Activated T-cell treated with anti-CD3 and anti-CD28 coated beads, Interleukin-2, amount 50 U/mL, for 24 hours (primary cell): Measurements from ENCODE around the gene MISP.

Experiments
- DNase-seq: peaks from one replicate; pipeline ENCODE4 v3.0.0-alpha.2; 2020
- H3K27ac Mint-ChIP-seq: 2 replicates; pipeline ENCODE4 v1.8.0; 2020; ENCODE audit warnings: mild to moderate bottlenecking, mixed read lengths
- H3K27me3 Mint-ChIP-seq: 2 replicates; pipeline ENCODE4 v1.8.0; 2020; ENCODE audit warnings: mixed read lengths
- H3K36me3 Mint-ChIP-seq: 2 replicates; pipeline ENCODE4 v1.8.0; 2020; ENCODE audit warnings: low read depth, mixed read lengths
- H3K4me1 Mint-ChIP-seq: 2 replicates; pipeline ENCODE4 v1.8.0; 2020; ENCODE audit warnings: low read depth, mixed read lengths
- H3K4me3 Mint-ChIP-seq: 2 replicates; pipeline ENCODE4 v1.8.0; 2020; ENCODE audit warnings: mild to moderate bottlenecking, moderate library complexity, mixed read lengths
- H3K9me3 Mint-ChIP-seq: 2 replicates; pipeline ENCODE4 v1.8.0; 2020; ENCODE audit warnings: mixed read lengths

Gene MISP

GRCh38 chr19:800360-801029 lies 49.6 kb downstream of the MISP start:
- DNase-seq, result no peak
- H3K4me1 Mint-ChIP-seq, result peaks cover 50% of the 10 kb centered on the region
- no peaks in the 10 kb centered on the region for H3K27me3 Mint-ChIP-seq
- H3K4me3 Mint-ChIP-seq, result peak overlapping the region; percentile 90
- H3K27ac Mint-ChIP-seq, result peak overlapping the region; percentile 95
- no peaks in the 10 kb centered on the region for H3K9me3 Mint-ChIP-seq
- H3K36me3 Mint-ChIP-seq, result peaks cover 71% of the 10 kb centered on the region

GRCh38 chr19:801030-801860 lies 50.3 kb downstream of the MISP start:
- H3K27ac Mint-ChIP-seq, result peak overlapping the region; percentile 95
- peak overlapping the region; percentile 90 for H3K4me3 Mint-ChIP-seq
- H3K36me3 Mint-ChIP-seq, result peaks cover 73% of the 10 kb centered on the region
- DNase-seq, result peak; percentile 58
- H3K9me3 Mint-ChIP-seq, result no peaks in the 10 kb centered on the region
- H3K27me3 Mint-ChIP-seq, result no peaks in the 10 kb centered on the region
- H3K4me1 Mint-ChIP-seq, result peaks cover 50% of the 10 kb centered on the region

GRCh38 chr19:801861-802497 lies 51.1 kb downstream of the MISP start:
- peak overlapping the region; percentile 95 for H3K27ac Mint-ChIP-seq
- no peak for DNase-seq
- peak overlapping the region; percentile 90 for H3K4me3 Mint-ChIP-seq
- no peaks in the 10 kb centered on the region for H3K9me3 Mint-ChIP-seq
- peaks cover 46% of the 10 kb centered on the region for H3K4me1 Mint-ChIP-seq
- peaks cover 78% of the 10 kb centered on the region for H3K36me3 Mint-ChIP-seq
- no peaks in the 10 kb centered on the region for H3K27me3 Mint-ChIP-seq

GRCh38 chr19:802498-803098 lies 51.7 kb downstream of the MISP start:
- H3K27ac Mint-ChIP-seq, result peak overlapping the region; percentile 95
- DNase-seq, result no peak
- H3K9me3 Mint-ChIP-seq, result no peaks in the 10 kb centered on the region
- peak overlapping the region; percentile 90 for H3K4me3 Mint-ChIP-seq
- peaks cover 84% of the 10 kb centered on the region for H3K36me3 Mint-ChIP-seq
- peaks cover 46% of the 10 kb centered on the region for H3K4me1 Mint-ChIP-seq
- H3K27me3 Mint-ChIP-seq, result no peaks in the 10 kb centered on the region

- Mint-ChIP-seq H3K36me3 (peaks cover 89% of the 10 kb centered on the region), H3K4me1 (peaks cover 46% of the 10 kb centered on the region), H3K4me3 (peak overlapping the region; percentile 48), H3K9me3 (no peaks in the 10 kb centered on the region), H3K27me3 (no peaks in the 10 kb centered on the region), H3K27ac (peak overlapping the region; percentile 95)
- DNase-seq, result no peak
These were observed 52.2 kb downstream of the MISP start for GRCh38 chr19:803099-803561.

GRCh38 chr19:803686-804418 lies 52.9 kb downstream of the MISP start:
- Mint-ChIP-seq H3K4me3 (peak overlapping the region; percentile 48), H3K27me3 (no peaks in the 10 kb centered on the region), H3K4me1 (peaks cover 46% of the 10 kb centered on the region), H3K27ac (peak overlapping the region; percentile 95), H3K9me3 (no peaks in the 10 kb centered on the region), H3K36me3 (peaks cover 87% of the 10 kb centered on the region)
- no peak for DNase-seq

GRCh38 chr19:804419-805165 lies 53.7 kb downstream of the MISP start:
- H3K4me1 Mint-ChIP-seq, result peaks cover 42% of the 10 kb centered on the region
- no peaks in the 10 kb centered on the region for H3K9me3 Mint-ChIP-seq
- peaks cover 86% of the 10 kb centered on the region for H3K36me3 Mint-ChIP-seq
- DNase-seq, result no peak
- peak overlapping the region; percentile 95 for H3K27ac Mint-ChIP-seq
- no peak overlapping the region for H3K4me3 Mint-ChIP-seq
- H3K27me3 Mint-ChIP-seq, result no peaks in the 10 kb centered on the region

- no peak for DNase-seq
- Mint-ChIP-seq H3K36me3 (peaks cover 86% of the 10 kb centered on the region), H3K4me3 (peak overlapping the region; percentile 31), H3K4me1 (peaks cover 37% of the 10 kb centered on the region), H3K27ac (peak overlapping the region; percentile 81), H3K27me3 (no peaks in the 10 kb centered on the region), H3K9me3 (no peaks in the 10 kb centered on the region)
These were observed 54.2 kb downstream of the MISP start for GRCh38 chr19:805166-805551.

GRCh38 chr19:805600-806550 lies 55.0 kb downstream of the MISP start:
- Mint-ChIP-seq H3K36me3 (peaks cover 86% of the 10 kb centered on the region), H3K9me3 (no peaks in the 10 kb centered on the region), H3K4me1 (peaks cover 31% of the 10 kb centered on the region), H3K27ac (peak overlapping the region; percentile 81), H3K27me3 (no peaks in the 10 kb centered on the region), H3K4me3 (peak overlapping the region; percentile 31)
- no peak for DNase-seq

GRCh38 chr19:806815-807421 lies 56.0 kb downstream of the MISP start:
- peaks cover 83% of the 10 kb centered on the region for H3K36me3 Mint-ChIP-seq
- no peak for DNase-seq
- H3K27me3 Mint-ChIP-seq, result no peaks in the 10 kb centered on the region
- no peak overlapping the region for H3K4me3 Mint-ChIP-seq
- H3K27ac Mint-ChIP-seq, result peak overlapping the region; percentile 74
- H3K4me1 Mint-ChIP-seq, result peaks cover 21% of the 10 kb centered on the region
- no peaks in the 10 kb centered on the region for H3K9me3 Mint-ChIP-seq

- no peak overlapping the region for H3K4me3 Mint-ChIP-seq
- no peaks in the 10 kb centered on the region for H3K9me3 Mint-ChIP-seq
- DNase-seq, result no peak
- peaks cover 76% of the 10 kb centered on the region for H3K36me3 Mint-ChIP-seq
- no peaks in the 10 kb centered on the region for H3K27me3 Mint-ChIP-seq
- H3K27ac Mint-ChIP-seq, result peak overlapping the region; percentile 74
- H3K4me1 Mint-ChIP-seq, result peaks cover 12% of the 10 kb centered on the region
These were observed 56.9 kb downstream of the MISP start for GRCh38 chr19:807627-808422.

- DNase-seq, result no peak
- Mint-ChIP-seq H3K27me3 (no peaks in the 10 kb centered on the region), H3K4me1 (peaks cover 7% of the 10 kb centered on the region), H3K4me3 (no peak overlapping the region), H3K36me3 (peaks cover 73% of the 10 kb centered on the region), H3K9me3 (no peaks in the 10 kb centered on the region), H3K27ac (peak overlapping the region; percentile 50)
These were observed 57.5 kb downstream of the MISP start for GRCh38 chr19:808423-808775.
